ENCODE measurements around the gene POTEH.
"Not testable (repeated sequence)": the region's sequence is repeated elsewhere in the genome, so short reads cannot be mapped to it uniquely, and the experiment has no call there.

DNA sequence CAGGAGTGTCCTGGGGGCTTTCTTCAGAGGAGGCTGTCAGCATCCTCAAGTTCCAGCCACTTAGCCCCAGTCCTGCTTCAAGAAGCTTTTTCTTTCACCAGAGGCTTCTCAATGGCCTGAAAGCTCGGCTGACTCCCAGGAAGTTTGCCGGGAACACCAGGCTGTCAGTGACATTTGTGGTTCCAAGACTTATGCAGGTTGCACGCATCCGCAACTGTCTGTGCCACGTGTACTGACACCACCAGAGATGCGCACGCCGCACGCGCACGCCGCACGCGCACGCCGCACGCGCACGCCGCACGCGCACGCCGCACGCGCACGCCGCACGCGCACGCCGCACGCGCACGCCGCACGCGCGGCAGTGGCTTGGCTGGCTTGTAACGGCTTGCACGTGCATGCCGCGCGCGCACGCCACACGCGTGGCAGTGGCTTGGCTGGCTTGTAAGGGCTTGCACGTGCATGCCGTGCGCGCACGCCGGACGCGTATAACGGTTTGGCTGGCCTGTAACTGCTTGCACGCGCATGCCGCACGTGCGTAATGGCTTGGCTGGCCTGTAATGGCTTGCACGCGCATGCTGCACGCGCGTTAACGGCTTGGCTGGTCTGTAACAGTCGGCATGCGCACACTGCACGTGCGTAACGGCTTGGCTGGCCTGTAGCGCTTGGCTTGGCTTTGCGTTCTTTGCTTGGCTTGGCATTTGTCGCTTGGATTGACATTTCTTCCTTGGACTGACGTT is 646 bp upstream of the POTEH start:
- not testable (repeated sequence) for TF ChIP-seq EZH2 (IDR thresholded peaks at IDR 0.05; ENCODE audit: borderline replicate concordance, insufficient read depth, low read depth, low read length, poor library complexity, severe bottlenecking)
- TF ChIP-seq, protein P1, sequence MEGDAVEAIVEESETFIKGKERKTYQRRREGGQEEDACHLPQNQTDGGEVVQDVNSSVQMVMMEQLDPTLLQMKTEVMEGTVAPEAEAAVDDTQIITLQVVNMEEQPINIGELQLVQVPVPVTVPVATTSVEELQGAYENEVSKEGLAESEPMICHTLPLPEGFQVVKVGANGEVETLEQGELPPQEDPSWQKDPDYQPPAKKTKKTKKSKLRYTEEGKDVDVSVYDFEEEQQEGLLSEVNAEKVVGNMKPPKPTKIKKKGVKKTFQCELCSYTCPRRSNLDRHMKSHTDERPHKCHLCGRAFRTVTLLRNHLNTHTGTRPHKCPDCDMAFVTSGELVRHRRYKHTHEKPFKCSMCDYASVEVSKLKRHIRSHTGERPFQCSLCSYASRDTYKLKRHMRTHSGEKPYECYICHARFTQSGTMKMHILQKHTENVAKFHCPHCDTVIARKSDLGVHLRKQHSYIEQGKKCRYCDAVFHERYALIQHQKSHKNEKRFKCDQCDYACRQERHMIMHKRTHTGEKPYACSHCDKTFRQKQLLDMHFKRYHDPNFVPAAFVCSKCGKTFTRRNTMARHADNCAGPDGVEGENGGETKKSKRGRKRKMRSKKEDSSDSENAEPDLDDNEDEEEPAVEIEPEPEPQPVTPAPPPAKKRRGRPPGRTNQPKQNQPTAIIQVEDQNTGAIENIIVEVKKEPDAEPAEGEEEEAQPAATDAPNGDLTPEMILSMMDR (IDR thresholded peaks at IDR 0.05): not testable (repeated sequence)

All from B cell (primary cell).